GM12878 (cell line): Measurements from ENCODE around the gene SRPK2. TPM values are rescaled to one million over a fixed set of nuclear protein-coding genes. Genes with fewer than 3 reads are reported as not detected.

Experiments
- ATAC-seq: fragments of 200-7000 bp; cut with Tn5 transposase; 3 replicates; pipeline ENCODE4 v1.9.1; 2020; ENCODE audit warnings: mild to moderate bottlenecking, moderate library complexity
- BruUV-seq: library from RNA; stranded (reverse); fragments of 400-500 nt; replicated peaks from 2 replicates; lab custom pipeline; 2021; lab: Mats Ljungman, UMichigan
- CTCF ChIA-PET: fragments of 300-600 bp; sonication (Branson Sonifier 250); formaldehyde crosslinking; extraction: SDS; loops from one replicate; lab custom pipeline; 2021; ENCODE audit warnings: inconsistent platforms; lab: Yijun Ruan, JAX
- POLR2A ChIA-PET: fragments of 350-600 bp; formaldehyde crosslinking; extraction: SDS; loops from one replicate; lab custom pipeline; 2021; ENCODE audit warnings: inconsistent platforms; lab: Charles Lee
- RAD21 ChIA-PET: fragments of 300-600 bp; sonication (Branson Sonifier 250); formaldehyde crosslinking; loops from one replicate; lab custom pipeline; 2023; ENCODE audit warnings: antibody characterized with exemption; ENCODE audit not compliant: unreplicated experiment; lab: Charles Lee
- SMC1A ChIA-PET: fragments of 300-600 bp; sonication (Branson Sonifier 250); formaldehyde crosslinking; loops from one replicate; lab custom pipeline; 2023; ENCODE audit not compliant: unreplicated experiment, uncharacterized antibody; lab: Charles Lee
- DNase-seq: peaks from one replicate; pipeline ENCODE4 v3.0.0-alpha.2; 2011; ENCODE audit warnings: low read depth, low spot score
- FAIRE-seq: peaks from 3 replicates; lab custom pipeline; 2011; peaks lifted over from hg19 to GRCh38; lab: Jason Lieb, UNC
- H2AFZ ChIP-seq: 2 replicates; pipeline ENCODE4 v1.6.0; 2011; ENCODE audit warnings: low read depth, low read length, control low read depth; ENCODE audit not compliant: control insufficient read depth
- H3K27ac ChIP-seq: 2 replicates; pipeline ENCODE4 v1.5.1; 2011; ENCODE audit warnings: control low read depth; ENCODE audit not compliant: control insufficient read depth, insufficient read depth
- H3K27me3 ChIP-seq, 2 experiments: replicated peaks in 1 of 2; 2 replicates each; pipeline versions ENCODE4 v1.6.0 to v1.6.1; 2011; ENCODE audit warnings: low read length in 1 of 2; ENCODE audit not compliant: control insufficient read depth in 2 of 2, insufficient read depth in 2 of 2
- H3K36me3 ChIP-seq, 2 experiments: 2 replicates each; pipeline ENCODE4 v1.5.1; 2011; ENCODE audit warnings: low read length in 1 of 2; ENCODE audit not compliant: control insufficient read depth in 2 of 2, insufficient read depth in 2 of 2
- H3K4me1 ChIP-seq: 2 replicates; pipeline ENCODE4 v1.6.1; 2011; ENCODE audit warnings: mild to moderate bottlenecking, low read length, moderate library complexity, mixed read lengths; ENCODE audit not compliant: control insufficient read depth, insufficient read depth
- H3K4me2 ChIP-seq: 2 replicates; pipeline ENCODE4 v1.6.0; 2011; ENCODE audit warnings: control low read depth; ENCODE audit not compliant: control insufficient read depth, insufficient read depth
- H3K4me3 ChIP-seq: fragments of 200-600 bp; sonication (generic); 2 replicates; pipeline ENCODE4 v1.5.1; 2016
- H3K79me2 ChIP-seq: 2 replicates; pipeline ENCODE4 v1.6.0; 2011; ENCODE audit warnings: low read length; ENCODE audit not compliant: control insufficient read depth, insufficient read depth
- H3K9ac ChIP-seq: 2 replicates; pipeline ENCODE4 v1.8.0; 2011; ENCODE audit warnings: low read length, control low read depth, mixed read lengths; ENCODE audit not compliant: control insufficient read depth, insufficient read depth
- H3K9me3 ChIP-seq: replicated peaks from 3 replicates; pipeline ENCODE4 v1.5.1; 2011; ENCODE audit warnings: mild to moderate bottlenecking, low read length; ENCODE audit not compliant: control insufficient read depth, insufficient read depth
- H4K20me1 ChIP-seq: 2 replicates; pipeline ENCODE4 v1.6.0; 2011; ENCODE audit not compliant: control insufficient read depth, insufficient read depth
- ATF3 ChIP-seq: IDR thresholded peaks from 2 replicates; pipeline ENCODE4 v1.6.1; 2011; ENCODE audit warnings: low read depth, mild to moderate bottlenecking, low read length, moderate library complexity, borderline replicate concordance; ENCODE audit errors: extremely low read depth
- CBFB ChIP-seq: IDR thresholded peaks from 2 replicates; pipeline ENCODE4 v1.6.1; 2016; ENCODE audit warnings: antibody characterized with exemption, low read depth
- CHD2 ChIP-seq: IDR thresholded peaks from 2 replicates; pipeline ENCODE4 v1.6.1; 2011; ENCODE audit warnings: low read depth, low read length, improper control_type of control experiment, borderline replicate concordance
- E2F8 ChIP-seq: fragments of 450-650 bp; IDR thresholded peaks from 2 replicates; pipeline ENCODE4 v1.6.1; 2018; ENCODE audit warnings: mild to moderate bottlenecking, low read depth, moderate library complexity; ENCODE audit not compliant: partially characterized antibody
- EED ChIP-seq: sonication (generic); IDR thresholded peaks from 2 replicates; pipeline ENCODE4 v1.6.1; 2016; ENCODE audit warnings: antibody characterized with exemption, low read depth
- EZH2 ChIP-seq: IDR thresholded peaks from 2 replicates; pipeline ENCODE4 v1.6.1; 2012; ENCODE audit warnings: low read depth, mild to moderate bottlenecking, control low read depth, inconsistent platforms, low read length, borderline replicate concordance; ENCODE audit not compliant: control insufficient read depth
- HDAC6 ChIP-seq: fragments of 200-600 bp; sonication (generic); IDR thresholded peaks from one replicate; pipeline ENCODE4 v1.8.0; 2017; ENCODE audit warnings: antibody characterized with exemption; ENCODE audit not compliant: unreplicated experiment
- IKZF2 ChIP-seq, 2 experiments: fragments of 450-650 bp; IDR thresholded peaks; 2 replicates each; pipeline ENCODE4 v1.6.1; 2017; ENCODE audit warnings: mild to moderate bottlenecking in 2 of 2, moderate library complexity in 2 of 2
- MEF2A ChIP-seq: IDR thresholded peaks from 2 replicates; pipeline ENCODE4 v1.6.1; 2011; ENCODE audit warnings: low read depth, mild to moderate bottlenecking, low read length, moderate library complexity; ENCODE audit not compliant: insufficient read depth
- MYC ChIP-seq: IDR thresholded peaks from 2 replicates; pipeline ENCODE4 v1.6.1; 2011; ENCODE audit warnings: mild to moderate bottlenecking, low read length, moderate library complexity, inconsistent platforms; ENCODE audit not compliant: insufficient read depth, insufficient replicate concordance, insufficient read length, severe bottlenecking
- NBN ChIP-seq: fragments of 450-650 bp; IDR thresholded peaks from 2 replicates; pipeline ENCODE4 v1.6.1; 2016
- NR2F1 ChIP-seq: fragments of 450-650 bp; conservative IDR thresholded peaks from 2 replicates; pipeline ENCODE4 v1.6.1; 2017; ENCODE audit warnings: mild to moderate bottlenecking
- PAX5 ChIP-seq: IDR thresholded peaks from 2 replicates; pipeline ENCODE4 v1.6.1; 2011; ENCODE audit warnings: low read depth, low read length, borderline replicate concordance
- POLR2AphosphoS5 ChIP-seq: IDR thresholded peaks from 2 replicates; pipeline ENCODE4 v1.6.1; 2011; ENCODE audit warnings: mild to moderate bottlenecking, low read length, inconsistent platforms
- RELA ChIP-seq: fragments of 450-650 bp; IDR thresholded peaks from 2 replicates; pipeline ENCODE4 v1.8.0; 2014; ENCODE audit warnings: borderline replicate concordance; ENCODE audit not compliant: partially characterized antibody
- SIX5 ChIP-seq: IDR thresholded peaks from 2 replicates; pipeline ENCODE4 v1.6.1; 2011; ENCODE audit warnings: mild to moderate bottlenecking, low read depth, low read length, moderate library complexity; ENCODE audit not compliant: severe bottlenecking
- USF2 ChIP-seq: IDR thresholded peaks from 2 replicates; pipeline ENCODE4 v1.6.1; 2011; ENCODE audit warnings: low read depth, low read length, improper control_type of control experiment, borderline replicate concordance
- ZBED1 ChIP-seq: IDR thresholded peaks from 2 replicates; pipeline ENCODE4 v1.6.1; 2016; ENCODE audit warnings: borderline replicate concordance
- ZBTB4 ChIP-seq: fragments of 450-650 bp; formaldehyde crosslinking; IDR thresholded peaks from 2 replicates; pipeline ENCODE4 v1.4.0; 2022; ENCODE audit warnings: mild to moderate bottlenecking, moderate library complexity
- WGBS: methylation state at CpG from one replicate; pipeline ENCODE4 v1.1.6; 2016; ENCODE audit warnings: low lambda C conversion rate; ENCODE audit not compliant: insufficient replicate concordance, insufficient coverage; ENCODE audit errors: missing lambda C conversion rate; 5-methylcytosine and 5-hydroxymethylcytosine counted together
- in situ Hi-C: fragments of 300-500 bp; cut with MboI; formaldehyde crosslinking; loops from 9 replicates; pipeline ENCODE4 v1.14.3; 2018; ENCODE audit warnings: mixed read lengths
- intact Hi-C: fragments of 100-400 bp; cut with micrococcal nuclease; formaldehyde crosslinking; loops from one replicate; pipeline ENCODE4 v1.14.2; 2022; ENCODE audit not compliant: unreplicated experiment
- polyA plus RNA-seq, 11 experiments: library from polyadenylated mRNA; depleted of rRNA in 4 of 11; unstranded in 6 of 11; stranded (reverse) in 5 of 11; fragments of >200 nt; fragmentation: Nextera tagmentation in 4 of 11; fragmentation: Illumina TruSeq in 1 of 11; extraction: Ambion mirVana in 4 of 11; extraction: Trizol in 1 of 11; gene quantifications; 1 replicate in 1 of 11; 2 replicates in 10 of 11; pipeline versions ENCODE4 v1.2.1 to v1.2.3, GENCODE V29; 2011 to 2016; ENCODE audit warnings: inconsistent platforms in 2 of 11, missing spikeins in 2 of 11, low read depth in 1 of 11
- total RNA-seq, 4 experiments: library from RNA; depleted of rRNA in 3 of 4; stranded (reverse); fragments of >200 nt in 3 of 4; fragmentation: Illumina TruSeq in 1 of 4; extraction: Trizol in 1 of 4; gene quantifications; 2 replicates each; pipeline versions ENCODE4 v1.2.1 to v1.2.3, GENCODE V29; 2013 to 2021

SRPK2 gene
- total and polyA plus RNA-seq, 10 of the 15 experiments (the other 5 are each of a cell fraction or from before 2014, with no cell fraction given) = 13.2 to 32.8 (median 24.5) TPM

GRCh38 chr7:105216786-105217185, 171.9 kb downstream of the SRPK2 start:
- no peaks in the 10 kb centered on the region; the same call in 1 of the 2 replicates for H3K4me1 ChIP-seq
- ATAC-seq (no peak), FAIRE-seq (no peak), DNase-seq (no peak)
- H3K27me3 ChIP-seq = no peaks in the 10 kb centered on the region
- no peak overlapping the region for H3K4me2 ChIP-seq
- 92% methylated on average over 3 of the region's 3 CpGs for WGBS
- no peak overlapping the region for H3K27ac ChIP-seq
- no TSS peak for BruUV-seq
- POLR2A ChIA-PET = no interaction called here
- no peaks in the 10 kb centered on the region for H3K9me3 ChIP-seq
- SMC1A ChIA-PET = interaction anchor here (1.4 kb wide), 1 partner anchor 63 kb away, joined by 5 read pairs; no protein-coding TSS in a partner anchor
- intact Hi-C loops (no loop called here), in situ Hi-C loops (no loop called here)
- RAD21 ChIA-PET = no interaction called here
- no peaks in the 10 kb centered on the region for H4K20me1 ChIP-seq
- H3K4me3 ChIP-seq = no peak overlapping the region
- CTCF ChIA-PET = interaction anchor here (0.7 kb wide), 1 partner anchor 167 kb away, joined by 4 read pairs; no protein-coding TSS in a partner anchor
- peaks cover 3% of the 10 kb centered on the region for H3K79me2 ChIP-seq
- no peaks in the 10 kb centered on the region for H3K36me3 ChIP-seq
- no peak overlapping the region for H2AFZ ChIP-seq
- H3K9ac ChIP-seq = no peak overlapping the region
- TF ChIP-seq ZBED1 (no peak), ZBTB4 (CRISPR knock-in tag) (no peak), NR2F1 (no peak), ATF3 (no peak), RELA (no peak), SIX5 (no peak), EED (no peak), MEF2A (no peak), USF2 (no peak), MYC (no peak), POLR2AphosphoS5 (no peak), IKZF2 (IDR thresholded peaks at IDR 0.05) (no peak), NBN (no peak), CBFB (no peak), HDAC6 (no peak), EZH2 (no peak), E2F8 (no peak), CHD2 (no peak), PAX5 (no peak)
